BLaER1 treated with 17β-estradiol and CSF1 and Interleukin-3, amounts not matched to agents 10 nM and 100 nM (cell line): Measurements from ENCODE around the gene ANKRD40.

ENCODE experiments used
- H3K27ac ChIP-seq, 11 experiments: shearing (Covaris generic); formaldehyde crosslinking; 2 replicates each; pipeline ENCODE4 v1.8.1; 2022
- H3K27me3 ChIP-seq, 11 experiments: shearing (Covaris generic); formaldehyde crosslinking; 2 replicates each; pipeline ENCODE4 v1.8.1; 2022
- H3K36me3 ChIP-seq, 11 experiments: shearing (Covaris generic); formaldehyde crosslinking; 2 replicates each; pipeline ENCODE4 v1.8.1; 2022
- H3K4me1 ChIP-seq, 10 experiments: shearing (Covaris generic); formaldehyde crosslinking; 2 replicates each; pipeline ENCODE4 v1.8.1; 2022
- H3K4me2 ChIP-seq, 11 experiments: shearing (Covaris generic); formaldehyde crosslinking; 2 replicates each; pipeline ENCODE4 v1.8.1; 2022
- H3K4me3 ChIP-seq, 10 experiments: shearing (Covaris generic); formaldehyde crosslinking; 2 replicates each; pipeline ENCODE4 v1.8.1; 2022
- H3K9ac ChIP-seq, 11 experiments: shearing (Covaris generic); formaldehyde crosslinking; 2 replicates each; pipeline ENCODE4 v1.8.1; 2022
- H3K9me3 ChIP-seq, 11 experiments: shearing (Covaris generic); formaldehyde crosslinking; replicated peaks in 1 of 11; 2 replicates each; pipeline ENCODE4 v1.8.1; 2022
- H4K20me1 ChIP-seq, 11 experiments: shearing (Covaris generic); formaldehyde crosslinking; 2 replicates each; pipeline ENCODE4 v1.8.1; 2022
- Cebpa-rat ChIP-seq, 11 experiments: shearing (Covaris generic); IDR thresholded peaks; 2 replicates each; pipeline ENCODE4 v1.8.1; 2022

ANKRD40 gene, protein sequence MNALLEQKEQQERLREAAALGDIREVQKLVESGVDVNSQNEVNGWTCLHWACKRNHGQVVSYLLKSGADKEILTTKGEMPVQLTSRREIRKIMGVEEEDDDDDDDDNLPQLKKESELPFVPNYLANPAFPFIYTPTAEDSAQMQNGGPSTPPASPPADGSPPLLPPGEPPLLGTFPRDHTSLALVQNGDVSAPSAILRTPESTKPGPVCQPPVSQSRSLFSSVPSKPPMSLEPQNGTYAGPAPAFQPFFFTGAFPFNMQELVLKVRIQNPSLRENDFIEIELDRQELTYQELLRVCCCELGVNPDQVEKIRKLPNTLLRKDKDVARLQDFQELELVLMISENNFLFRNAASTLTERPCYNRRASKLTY

DNA sequence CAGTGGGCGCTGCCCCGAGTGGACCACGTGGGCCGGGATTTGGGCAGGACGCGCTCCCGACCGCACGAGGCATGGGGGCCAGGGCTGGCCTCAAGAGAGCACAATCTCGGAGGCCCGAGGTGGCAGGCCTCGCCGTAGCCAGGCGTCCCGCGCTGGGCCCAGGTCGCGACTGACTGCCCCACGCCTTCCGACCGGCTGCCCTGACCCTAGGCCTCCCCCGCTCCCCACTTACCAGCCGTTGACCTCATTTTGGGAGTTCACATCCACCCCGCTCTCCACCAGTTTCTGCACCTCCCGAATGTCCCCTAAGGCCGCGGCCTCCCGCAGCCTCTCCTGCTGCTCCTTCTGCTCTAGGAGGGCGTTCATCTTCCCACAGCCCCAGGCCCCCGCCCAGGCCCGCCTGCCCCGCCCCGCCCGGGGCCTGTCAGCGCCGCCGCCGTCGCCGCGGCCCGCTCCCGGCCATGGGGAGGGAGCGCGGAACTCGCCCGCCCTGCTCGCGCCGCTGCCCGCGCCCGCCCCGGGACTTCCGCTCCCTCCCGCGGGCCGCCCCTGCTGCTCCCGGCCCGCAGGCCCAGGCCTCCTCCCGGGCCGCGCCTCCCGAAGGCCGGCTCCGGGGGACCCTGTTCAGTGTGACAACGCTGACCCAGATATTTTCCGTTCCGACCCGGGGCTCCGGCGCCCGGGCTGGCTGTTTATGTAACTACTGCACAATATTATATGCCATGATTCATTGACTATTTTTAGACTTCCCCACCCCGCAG lies at the start of gene ANKRD40:
TSS of gene ANKRD40 (minus strand) at position 626 of the 761 bp plus-strand sequence. CDS start at position 366, 260 bp downstream.
- Histone ChIP-seq H3K9me3 (no peaks in the 10 kb centered on the region), H3K27ac (peak within 1 kb of the TSS; percentile 95 to 99 (median 97)), H3K4me2 (peak within 1 kb of the TSS; percentile 77 to 98 (median 93)), H3K27me3 (no peaks in the 10 kb centered on the region), H3K36me3 (peaks cover 12 to 37% (median 33%) of the 10 kb centered on the region in 11 experiments; a peak in 21 of 22 replicates), H3K4me1 (peaks cover 46 to 77% (median 64%) of the 10 kb centered on the region in 10 experiments), H3K4me3 (peak within 1 kb of the TSS; percentile 65 to 86 (median 76)), H4K20me1 (peaks cover 12 to 36% (median 33%) of the 10 kb centered on the region in 11 experiments; a peak in 20 of 22 replicates), H3K9ac (peak within 1 kb of the TSS; percentile 94 to 98 (median 97))
- TF ChIP-seq Cebpa-rat (IDR thresholded peaks at IDR 0.05): peak in 7 of 11 experiments; percentile 16 to 77 (median 36); a peak in 5 of 22 replicates

DNA sequence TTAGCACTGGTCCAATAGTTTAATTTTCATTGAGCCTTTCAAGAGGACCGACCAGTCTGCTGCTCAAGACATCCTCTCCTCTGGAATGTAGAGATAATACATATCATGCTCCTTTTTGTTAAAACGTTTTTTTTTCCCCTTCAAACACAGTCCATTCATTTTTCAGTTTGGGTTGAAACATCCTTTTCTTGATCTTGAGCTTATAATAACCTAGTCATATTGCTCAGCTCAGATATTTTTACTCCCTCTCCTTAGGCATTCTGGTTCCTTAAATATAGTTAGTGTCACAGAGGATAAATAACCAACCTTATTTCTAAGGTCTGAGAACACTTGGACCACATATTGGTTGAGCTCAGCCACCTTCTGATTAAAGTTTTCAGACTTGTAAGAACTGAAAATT lies 46.8 kb upstream of the ANKRD40 start:
- no peak for TF ChIP-seq Cebpa-rat (IDR thresholded peaks at IDR 0.05)
- Histone ChIP-seq H3K4me2 (no peak overlapping the region), H3K9ac (no peak overlapping the region), H3K36me3 (peaks cover 65 to 75% (median 71%) of the 10 kb centered on the region in 11 experiments), H3K4me1 (peaks cover 0 to 9% (median 0%) of the 10 kb centered on the region in 10 experiments; a peak in 2 of 20 replicates), H3K9me3 (no peaks in the 10 kb centered on the region), H3K27ac (no peak overlapping the region), H3K27me3 (no peaks in the 10 kb centered on the region), H3K4me3 (no peak overlapping the region), H4K20me1 (peaks cover 9 to 58% (median 26%) of the 10 kb centered on the region in 11 experiments; a peak in 15 of 22 replicates)

DNA sequence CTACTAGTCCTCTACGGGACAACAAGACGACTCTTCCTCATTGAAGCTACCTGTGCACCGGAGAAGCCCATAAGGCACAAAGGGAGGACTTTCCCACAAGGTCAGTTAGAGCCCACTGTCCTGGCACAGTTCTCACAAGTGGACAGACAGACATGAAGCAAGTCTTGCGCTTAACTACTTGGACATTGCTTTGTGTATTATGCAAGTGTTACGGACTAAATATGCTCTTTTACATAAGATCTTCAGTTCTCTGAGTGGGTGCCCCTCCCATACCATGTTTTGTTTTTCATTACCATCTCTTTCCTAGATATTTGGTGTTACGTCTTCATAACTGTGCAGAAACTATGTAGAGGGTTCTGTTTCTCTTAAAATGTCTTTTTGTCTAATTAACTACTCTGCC lies 41.5 kb upstream of the ANKRD40 start:
- Histone ChIP-seq H4K20me1 (peaks cover 43 to 96% (median 72%) of the 10 kb centered on the region in 11 experiments; a peak in 21 of 22 replicates), H3K9ac (no peak overlapping the region), H3K4me1 (peaks cover 0 to 9% (median 0%) of the 10 kb centered on the region in 10 experiments; a peak in 2 of 20 replicates), H3K9me3 (no peaks in the 10 kb centered on the region), H3K27me3 (no peaks in the 10 kb centered on the region), H3K4me3 (no peak overlapping the region), H3K36me3 (peaks cover 97 to 100% (median 100%) of the 10 kb centered on the region in 11 experiments), H3K4me2 (no peak overlapping the region), H3K27ac (no peak overlapping the region)
- TF ChIP-seq Cebpa-rat (IDR thresholded peaks at IDR 0.05): no peak

DNA sequence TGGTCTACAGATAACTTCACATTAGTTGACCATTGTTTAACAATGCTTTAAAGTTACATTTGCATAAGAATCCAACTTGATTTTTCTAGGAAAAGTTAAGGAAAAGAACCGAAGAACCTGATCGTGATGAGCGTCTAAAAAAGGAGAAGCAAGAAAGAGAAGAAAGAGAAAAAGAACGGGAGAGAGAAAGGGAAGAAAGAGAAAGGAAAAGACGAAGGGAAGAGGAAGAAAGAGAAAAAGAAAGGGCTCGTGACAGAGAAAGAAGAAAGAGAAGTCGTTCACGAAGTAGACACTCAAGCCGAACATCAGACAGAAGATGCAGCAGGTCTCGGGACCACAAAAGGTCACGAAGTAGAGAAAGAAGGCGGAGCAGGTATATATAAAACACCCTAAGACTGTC lies 37.9 kb upstream of the ANKRD40 start:
- no peak overlapping the region for H3K4me3 ChIP-seq
- peaks cover 100% of the 10 kb centered on the region in 11 experiments for H3K36me3 ChIP-seq
- peaks cover 58 to 100% (median 92%) of the 10 kb centered on the region in 11 experiments; a peak in 21 of 22 replicates for H4K20me1 ChIP-seq
- H3K9ac ChIP-seq: no peak overlapping the region
- no peak overlapping the region for H3K27ac ChIP-seq
- H3K4me2 ChIP-seq: no peak overlapping the region
- no peaks in the 10 kb centered on the region for H3K9me3 ChIP-seq
- no peak for TF ChIP-seq Cebpa-rat (IDR thresholded peaks at IDR 0.05)
- no peaks in the 10 kb centered on the region for H3K27me3 ChIP-seq
- no peaks in the 10 kb centered on the region for H3K4me1 ChIP-seq

- H3K4me3 ChIP-seq: no peak overlapping the region
- no peak overlapping the region for H3K27ac ChIP-seq
- no peaks in the 10 kb centered on the region for H3K27me3 ChIP-seq
- no peaks in the 10 kb centered on the region for H3K9me3 ChIP-seq
- no peak for TF ChIP-seq Cebpa-rat (IDR thresholded peaks at IDR 0.05)
- H3K4me2 ChIP-seq: no peak overlapping the region
- H3K9ac ChIP-seq: peak overlapping the region in 1 of 11 experiments; percentile 48; a peak in 1 of 22 replicates
- peaks cover 88 to 100% (median 98%) of the 10 kb centered on the region in 11 experiments for H4K20me1 ChIP-seq
- peaks cover 74 to 100% (median 91%) of the 10 kb centered on the region in 11 experiments for H3K36me3 ChIP-seq
- peaks cover 14 to 35% (median 22%) of the 10 kb centered on the region in 10 experiments; a peak in 19 of 20 replicates for H3K4me1 ChIP-seq
These were observed 31.4 kb upstream of the ANKRD40 start for GRCh38 chr17:50739098-50739497.

DNA sequence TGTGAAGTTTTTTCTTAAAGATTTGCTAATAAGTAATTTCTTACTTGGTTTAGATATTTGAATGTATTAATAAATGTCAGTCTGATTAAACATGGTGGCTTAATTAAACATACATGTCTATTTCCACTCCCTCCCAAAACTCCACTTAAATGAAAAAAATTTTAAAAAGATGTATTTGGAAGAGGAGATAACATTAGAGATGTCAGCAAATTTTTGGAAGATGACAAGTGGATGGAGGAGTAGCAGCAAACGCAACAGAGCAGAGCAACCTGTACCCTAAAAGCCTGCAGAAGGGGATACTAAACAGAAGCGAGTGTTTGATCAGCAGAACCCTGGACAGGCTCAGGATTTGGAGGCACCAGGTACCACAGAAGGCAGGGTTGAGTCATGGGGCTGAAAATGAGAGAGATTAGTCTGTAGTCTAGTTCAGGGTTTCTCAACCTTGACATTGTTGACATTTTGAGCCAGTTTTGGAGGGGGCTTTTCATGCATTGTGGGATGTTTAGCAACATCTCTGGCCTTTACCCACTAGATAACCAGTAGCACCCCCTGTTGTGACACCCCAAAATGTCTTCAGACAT lies 29.5 kb upstream of the ANKRD40 start:
- H3K27me3 ChIP-seq: no peaks in the 10 kb centered on the region
- 0 out of 22 replicates have a peak overlapping the region, but pooled peaks of 1 of the 11 experiments have one; percentile 12 for H3K9ac ChIP-seq
- peaks cover 97 to 100% (median 100%) of the 10 kb centered on the region in 11 experiments for H4K20me1 ChIP-seq
- no peak overlapping the region for H3K4me3 ChIP-seq
- no peak overlapping the region for H3K27ac ChIP-seq
- no peak for TF ChIP-seq Cebpa-rat (IDR thresholded peaks at IDR 0.05)
- no peak overlapping the region for H3K4me2 ChIP-seq
- H3K9me3 ChIP-seq: no peaks in the 10 kb centered on the region
- peaks cover 55 to 90% (median 81%) of the 10 kb centered on the region in 11 experiments for H3K36me3 ChIP-seq
- H3K4me1 ChIP-seq: peaks cover 20 to 45% (median 27%) of the 10 kb centered on the region in 10 experiments; a peak in 19 of 20 replicates

GRCh38 chr17:50735287-50735686 lies 27.6 kb upstream of the ANKRD40 start:
- Histone ChIP-seq H4K20me1 (peaks cover 99 to 100% (median 100%) of the 10 kb centered on the region in 11 experiments), H3K27me3 (no peaks in the 10 kb centered on the region), H3K4me2 (peak overlapping the region in 10 of 11 experiments; percentile 3 to 50 (median 39); a peak in 16 of 22 replicates), H3K9ac (no peak overlapping the region), H3K4me3 (no peak overlapping the region), H3K27ac (no peak overlapping the region), H3K36me3 (peaks cover 36 to 77% (median 70%) of the 10 kb centered on the region in 11 experiments), H3K9me3 (no peaks in the 10 kb centered on the region), H3K4me1 (peaks cover 20 to 62% (median 32%) of the 10 kb centered on the region in 10 experiments; a peak in 19 of 20 replicates)
- no peak for TF ChIP-seq Cebpa-rat (IDR thresholded peaks at IDR 0.05)
